ENCODE data around the gene EDAR. TPM values are rescaled to one million over a fixed set of nuclear protein-coding genes. Genes with fewer than 3 reads are reported as not detected.

Gene EDAR
- total and polyA plus RNA-seq, 2 of the 4 experiments (the other 2 are of a cell fraction): not detected

DNA sequence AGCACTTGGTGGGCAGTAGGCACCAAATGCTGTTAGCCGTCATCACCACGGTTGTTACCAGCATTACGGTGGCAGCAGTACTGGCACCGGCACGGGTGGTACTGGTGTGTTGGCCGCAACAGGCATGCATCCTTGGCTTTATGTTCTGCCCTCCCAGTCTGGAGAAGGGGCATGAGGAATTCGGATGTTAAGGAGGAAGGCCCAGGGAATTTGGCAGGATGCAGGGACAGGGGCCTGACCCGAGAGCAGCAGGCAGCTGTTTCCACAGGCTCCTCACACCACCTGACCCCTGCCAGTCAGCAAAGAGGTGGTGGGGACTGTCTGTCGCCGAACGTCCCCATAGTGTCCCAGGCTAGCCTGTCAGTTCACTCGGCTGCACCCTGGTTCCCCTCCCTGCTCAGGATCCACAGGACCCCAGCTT lies 79.0 kb downstream of the EDAR start:
- Histone ChIP-seq H2AFZ (replicated peaks; ENCODE audit: low read length, poor library complexity) (no peak overlapping the region), H4K20me1 (ENCODE audit: insufficient read depth, low read length) (no peaks in the 10 kb centered on the region), H4K91ac (ENCODE audit: insufficient read depth, low read depth, low read length) (no peak overlapping the region), H4K8ac (ENCODE audit: low read depth in 2 of 2, low read length in 2 of 2) (no peak overlapping the region), H2BK5ac (ENCODE audit: low read depth, low read length, poor library complexity, severe bottlenecking) (no peak overlapping the region), H3K4ac (ENCODE audit: low read depth, low read length) (no peak overlapping the region), H2AK5ac (ENCODE audit: low read depth, low read length) (no peak overlapping the region), H3K18ac (ENCODE audit: low read depth, low read length) (no peak overlapping the region), H3K9me1 (ENCODE audit: insufficient read depth, low read length) (no peaks in the 10 kb centered on the region), H4K5ac (ENCODE audit: low read depth, low read length) (no peak overlapping the region), H3K9me3 (ENCODE audit: control insufficient read depth, insufficient read depth, low read length) (no peaks in the 10 kb centered on the region), H2BK120ac (ENCODE audit: low read depth, low read length) (no peak overlapping the region), H3K79me1 (ENCODE audit: low read depth in 1 of 2, low read length in 2 of 2) (no peaks in the 10 kb centered on the region), H3K27ac (ENCODE audit: insufficient read depth, low read length) (no peak overlapping the region), H3K56ac (ENCODE audit: extremely low read depth, insufficient read depth, low read length) (no peak overlapping the region), H3K4me2 (ENCODE audit: low read depth, low read length) (no peak overlapping the region), H3K4me1 (ENCODE audit: control insufficient read depth, insufficient read depth, low read length) (no peaks in the 10 kb centered on the region), H2AK9ac (replicated peaks; ENCODE audit: low read depth, low read length, poor library complexity) (no peak overlapping the region), H3K14ac (replicated peaks; ENCODE audit: low read depth, low read length) (no peak overlapping the region), H2BK20ac (ENCODE audit: low read depth, low read length) (no peak overlapping the region), H3K4me3 (ENCODE audit: insufficient read depth, low read depth, low read length) (no peak overlapping the region), H3K23ac (ENCODE audit: low read depth, low read length) (no peak overlapping the region), H3K36me3 (ENCODE audit: control insufficient read depth, insufficient read depth, low read length) (no peaks in the 10 kb centered on the region), H3K9ac (ENCODE audit: low read depth, low read length) (no peak overlapping the region), H3K27me3 (ENCODE audit: control insufficient read depth, insufficient read depth, low read length) (peaks cover 41% of the 10 kb centered on the region), H2BK15ac (ENCODE audit: low read depth, low read length) (no peak overlapping the region)
- in situ Hi-C loops (cut with MboI; ENCODE audit: low sequenced_read_pairs): no loop called here
- BruUV-seq (replicated peaks): no TSS peak
- no peak for DNase-seq
- dilution Hi-C loops (cut with HindIII; ENCODE audit: low sequenced_read_pairs, unreplicated experiment): no loop called here
- no peak for ATAC-seq (ENCODE audit: low read depth)
- CTCF ChIA-PET: no interaction called here
- TF ChIP-seq MAZ (IDR thresholded peaks at IDR 0.05; ENCODE audit: borderline replicate concordance, low read depth, low read length): no peak
- TF ChIP-seq MAFK (IDR thresholded peaks at IDR 0.05; ENCODE audit: low read depth, low read length): no peak
- TF ChIP-seq NFE2L2 (IDR thresholded peaks at IDR 0.05; ENCODE audit: low read depth, low read length): no peak
- TF ChIP-seq BHLHE40 (IDR thresholded peaks at IDR 0.05; ENCODE audit: low read depth, low read length): no peak
- POLR2A ChIA-PET (ENCODE audit: unreplicated experiment): no interaction called here
- WGBS, 2 experiments (ENCODE audit: extremely low coverage in 2 of 2, insufficient read length in 1 of 2): 86% methylated on average over 1 of the region's 12 CpGs; no CpG with 5 or more reads in 1 of the 2 experiments
- intact Hi-C loops (cut with micrococcal nuclease): no loop called here

Data from IMR-90 (cell line).